Esophagus (tissue), 2 donors: ENCODE results near the gene OR13F1. TPM values are rescaled to one million over a fixed set of nuclear protein-coding genes. Genes with fewer than 3 reads are reported as not detected.

Experiments used
- H3K27ac ChIP-seq, 2 donors: one replicate each; pipeline ENCODE4 v1.5.1; 2013; ENCODE audit warnings: low read depth in 2 of 2, mild to moderate bottlenecking in 2 of 2, inconsistent platforms in 1 of 2, low read length in 1 of 2, moderate library complexity in 1 of 2
- H3K27me3 ChIP-seq, 2 donors: one replicate each; pipeline ENCODE4 v1.6.1; 2013; ENCODE audit warnings: low read length in 2 of 2, control low read depth in 1 of 2, mild to moderate bottlenecking in 1 of 2; ENCODE audit not compliant: insufficient read depth in 2 of 2, control insufficient read depth in 1 of 2
- H3K36me3 ChIP-seq, 2 donors: one replicate each; pipeline ENCODE4 v1.6.1; 2013; ENCODE audit warnings: low read length in 1 of 2; ENCODE audit not compliant: control insufficient read depth in 2 of 2, insufficient read depth in 2 of 2
- H3K4me1 ChIP-seq, 2 donors: one replicate each; pipeline ENCODE4 v1.6.1; 2013; ENCODE audit warnings: low read length in 1 of 2; ENCODE audit not compliant: control insufficient read depth in 2 of 2, insufficient read depth in 2 of 2
- H3K4me3 ChIP-seq, 2 donors: one replicate each; pipeline ENCODE4 v1.5.1; 2013; ENCODE audit warnings: low read length in 2 of 2, mild to moderate bottlenecking in 2 of 2, low read depth in 1 of 2, moderate library complexity in 1 of 2
- H3K9me3 ChIP-seq, 2 donors: one replicate each; pipeline ENCODE4 v1.6.1; 2013; ENCODE audit warnings: mild to moderate bottlenecking in 2 of 2, low read depth in 1 of 2, low read length in 1 of 2, moderate library complexity in 1 of 2; ENCODE audit not compliant: control insufficient read depth in 2 of 2, insufficient read depth in 1 of 2
- WGBS, 2 donors: extraction: QIAGEN DNeasy Blood & Tissue Kit; methylation state at CpG; one replicate each; pipeline ENCODE4 v1.1.7; 2013; 5-methylcytosine and 5-hydroxymethylcytosine counted together
- polyA plus RNA-seq, 2 donors: library from polyadenylated mRNA; stranded (reverse); fragments of 200-250 nt; gene quantifications; one replicate each; pipeline ENCODE4 v1.2.3, GENCODE V29; 2013
- donor health status: healthy with polysubstance abuse.
- donor health status: Bipolar disorder and iron deficiency.

Gene OR13F1
- not detected for polyA plus RNA-seq

- WGBS, 2 donors = 89 to 91% methylated on average over 5 of the region's 5 CpGs
- no peaks in the 10 kb centered on the region for H3K36me3 ChIP-seq
These were observed at the start of gene OR13F1 for GRCh38 chr9:104503963-104504362. TSS of gene OR13F1 (plus strand) at chr9:104504263. CDS start at chr9:104504263, 0 bp downstream.

GRCh38 chr9:104456831-104457230, 47.2 kb upstream of the OR13F1 start:
- 17 to 31% methylated on average over 1 of the region's 1 CpG for WGBS, 2 donors
- H3K27me3 ChIP-seq = no peaks in the 10 kb centered on the region

More at GRCh38 chr9:104503963-104504362, at the start of gene OR13F1:
- Histone ChIP-seq H3K9me3 (peaks cover 0 to 3% of the 10 kb centered on the region in 2 donors), H3K4me1 (no peaks in the 10 kb centered on the region), H3K4me3 (no peak within 1 kb of the TSS), H3K27me3 (no peaks in the 10 kb centered on the region), H3K27ac (no peak within 1 kb of the TSS)

GRCh38 chr9:104463864-104464263, 40.2 kb upstream of the OR13F1 start:
- no peaks in the 10 kb centered on the region for H3K9me3 ChIP-seq
- H3K27ac ChIP-seq = no peak overlapping the region
- no peak overlapping the region for H3K4me3 ChIP-seq
- no peaks in the 10 kb centered on the region for H3K36me3 ChIP-seq
- no peaks in the 10 kb centered on the region for H3K27me3 ChIP-seq
- H3K4me1 ChIP-seq = no peaks in the 10 kb centered on the region

More at GRCh38 chr9:104456831-104457230, 47.2 kb upstream of the OR13F1 start:
- H3K4me1 ChIP-seq = no peaks in the 10 kb centered on the region
- no peaks in the 10 kb centered on the region for H3K9me3 ChIP-seq
- no peaks in the 10 kb centered on the region for H3K36me3 ChIP-seq
- no peak overlapping the region for H3K4me3 ChIP-seq
- no peak overlapping the region for H3K27ac ChIP-seq

GRCh38 chr9:104468261-104468660, 35.8 kb upstream of the OR13F1 start:
- no peak overlapping the region for H3K4me3 ChIP-seq
- H3K4me1 ChIP-seq = no peaks in the 10 kb centered on the region
- no peaks in the 10 kb centered on the region for H3K27me3 ChIP-seq
- H3K9me3 ChIP-seq = no peaks in the 10 kb centered on the region
- no peak overlapping the region for H3K27ac ChIP-seq
- no peaks in the 10 kb centered on the region for H3K36me3 ChIP-seq

- H3K4me1 ChIP-seq = no peaks in the 10 kb centered on the region
- H3K36me3 ChIP-seq = no peaks in the 10 kb centered on the region
- no peaks in the 10 kb centered on the region for H3K9me3 ChIP-seq
- no peak overlapping the region for H3K27ac ChIP-seq
- no peaks in the 10 kb centered on the region for H3K27me3 ChIP-seq
- no peak overlapping the region for H3K4me3 ChIP-seq
- WGBS, 2 donors = 71 to 72% methylated on average over 5 of the region's 5 CpGs
These were observed 21.0 kb upstream of the OR13F1 start for GRCh38 chr9:104482921-104483570.

GRCh38 chr9:104485014-104485413, 19.0 kb upstream of the OR13F1 start:
- Histone ChIP-seq H3K36me3 (no peaks in the 10 kb centered on the region), H3K27ac (no peak overlapping the region), H3K27me3 (no peaks in the 10 kb centered on the region), H3K4me1 (no peaks in the 10 kb centered on the region), H3K4me3 (no peak overlapping the region), H3K9me3 (no peaks in the 10 kb centered on the region)
- WGBS, 2 donors = 90 to 92% methylated on average over 2 of the region's 2 CpGs

GRCh38 chr9:104494808-104495207, 9.3 kb upstream of the OR13F1 start:
- 37 to 48% methylated on average over 3 of the region's 3 CpGs for WGBS, 2 donors
- Histone ChIP-seq H3K27ac (no peak overlapping the region), H3K4me1 (no peaks in the 10 kb centered on the region), H3K36me3 (no peaks in the 10 kb centered on the region), H3K4me3 (no peak overlapping the region), H3K9me3 (no peaks in the 10 kb centered on the region), H3K27me3 (no peaks in the 10 kb centered on the region)

GRCh38 chr9:104503440-104503839, 623 bp upstream of the OR13F1 start:
- H3K27ac ChIP-seq = no peak overlapping the region
- H3K27me3 ChIP-seq = no peaks in the 10 kb centered on the region
- H3K4me3 ChIP-seq = no peak overlapping the region
- peaks cover 0 to 3% of the 10 kb centered on the region in 2 donors for H3K9me3 ChIP-seq
- H3K4me1 ChIP-seq = no peaks in the 10 kb centered on the region
- H3K36me3 ChIP-seq = no peaks in the 10 kb centered on the region

GRCh38 chr9:104506565-104506964, 2.5 kb downstream of the OR13F1 start:
- Histone ChIP-seq H3K27ac (no peak overlapping the region), H3K27me3 (no peaks in the 10 kb centered on the region), H3K4me3 (no peak overlapping the region), H3K9me3 (peaks cover 0 to 3% of the 10 kb centered on the region in 2 donors), H3K4me1 (no peaks in the 10 kb centered on the region), H3K36me3 (no peaks in the 10 kb centered on the region)

GRCh38 chr9:104514901-104515300, 10.8 kb downstream of the OR13F1 start:
- Histone ChIP-seq H3K36me3 (no peaks in the 10 kb centered on the region), H3K4me1 (no peaks in the 10 kb centered on the region), H3K27ac (no peak overlapping the region), H3K9me3 (no peaks in the 10 kb centered on the region), H3K27me3 (no peaks in the 10 kb centered on the region), H3K4me3 (no peak overlapping the region)
- WGBS, 2 donors = 69 to 75% methylated on average over 5 of the region's 5 CpGs
